BE2C (cell line): Measurements from ENCODE around the gene SDHA.

Experiments
- DNase-seq: peaks from one replicate; pipeline ENCODE4 v3.0.0-alpha.2; 2020
- H3K27me3 ChIP-seq: fragments of 250-450 bp; sonication (Bioruptor Pico); 2 replicates; pipeline ENCODE4 v1.5.1; 2020; ENCODE audit warnings: mild to moderate bottlenecking
- H3K36me3 ChIP-seq: fragments of 250-450 bp; sonication (Bioruptor Pico); 2 replicates; pipeline ENCODE4 v1.5.1; 2020; ENCODE audit warnings: mild to moderate bottlenecking
- H3K4me1 ChIP-seq: fragments of 250-450 bp; sonication (Bioruptor Pico); 2 replicates; pipeline ENCODE4 v1.5.1; 2020
- H3K4me3 ChIP-seq: 2 replicates; pipeline ENCODE4 v1.5.1; 2011; ENCODE audit warnings: low read depth, low read length
- H3K9me3 ChIP-seq: fragments of 250-450 bp; sonication (Bioruptor Pico); 2 replicates; pipeline ENCODE4 v1.5.1; 2020
- CTCF ChIP-seq: IDR thresholded peaks from 2 replicates; pipeline ENCODE4 v1.5.1; 2012; ENCODE audit warnings: mild to moderate bottlenecking, low read depth, low read length

The SDHA gene

DNA sequence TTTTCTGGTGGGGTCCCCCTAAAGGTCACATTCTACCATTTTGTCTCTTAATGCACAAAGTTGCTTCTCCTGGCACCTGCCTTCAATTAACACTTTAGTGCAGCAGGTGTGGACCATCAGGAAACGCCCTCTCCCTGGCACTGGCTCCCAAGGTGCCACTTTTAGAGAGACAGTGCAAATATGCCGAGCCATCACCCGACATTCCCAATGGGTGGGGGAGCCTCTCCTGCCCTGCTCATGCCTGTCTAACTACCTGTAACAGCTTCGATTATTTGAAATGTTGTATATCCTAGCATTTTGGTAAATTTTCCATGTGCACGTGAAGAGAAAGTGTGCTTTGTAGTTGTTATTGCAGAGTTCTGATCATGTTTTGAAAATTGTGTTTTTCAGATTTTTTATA is 40.0 kb upstream of the SDHA start:
- H3K9me3 ChIP-seq, result no peaks in the 10 kb centered on the region
- no peak for TF ChIP-seq CTCF
- H3K4me1 ChIP-seq, result no peaks in the 10 kb centered on the region
- DNase-seq, result no peak
- peaks cover 10% of the 10 kb centered on the region for H3K27me3 ChIP-seq
- no peak overlapping the region for H3K4me3 ChIP-seq
- H3K36me3 ChIP-seq, result no peaks in the 10 kb centered on the region

DNA sequence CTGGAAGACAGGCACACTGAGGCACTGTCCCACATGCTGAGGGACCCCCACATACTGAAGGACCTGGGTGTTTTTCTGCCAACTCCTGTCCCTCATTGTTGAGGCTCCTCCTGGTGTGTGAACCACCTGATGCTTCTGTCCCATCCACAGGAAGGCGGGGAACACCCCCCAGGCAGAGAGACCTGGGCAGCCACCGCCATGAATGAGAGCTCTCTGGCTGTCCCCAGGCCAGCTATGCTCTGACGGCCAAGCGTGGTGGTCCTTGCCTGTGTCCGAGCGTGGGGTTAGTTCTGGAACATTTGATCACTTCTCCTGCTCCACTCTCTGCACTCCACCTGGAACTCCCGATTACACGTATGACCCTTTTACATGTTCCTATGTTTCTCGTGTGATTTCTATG is 38.7 kb upstream of the SDHA start:
- TF ChIP-seq CTCF, result no peak
- no peak overlapping the region for H3K4me3 ChIP-seq
- H3K9me3 ChIP-seq, result no peaks in the 10 kb centered on the region
- no peaks in the 10 kb centered on the region for H3K4me1 ChIP-seq
- H3K27me3 ChIP-seq, result peaks cover 9% of the 10 kb centered on the region
- DNase-seq, result no peak
- H3K36me3 ChIP-seq, result no peaks in the 10 kb centered on the region

GRCh38 chr5:180286-180918 is 37.7 kb upstream of the SDHA start:
- Histone ChIP-seq H3K4me1 (no peaks in the 10 kb centered on the region), H3K36me3 (no peaks in the 10 kb centered on the region), H3K4me3 (no peak overlapping the region), H3K9me3 (no peaks in the 10 kb centered on the region), H3K27me3 (no peaks in the 10 kb centered on the region; the same call in 1 of the 2 replicates)
- no peak for TF ChIP-seq CTCF
- no peak for DNase-seq

- Histone ChIP-seq H3K27me3 (no peaks in the 10 kb centered on the region; the same call in 1 of the 2 replicates), H3K4me1 (no peaks in the 10 kb centered on the region), H3K9me3 (no peaks in the 10 kb centered on the region), H3K4me3 (no peak overlapping the region), H3K36me3 (no peaks in the 10 kb centered on the region)
- TF ChIP-seq CTCF, result no peak
- no peak for DNase-seq
Observed at GRCh38 chr5:181160-181559, 37.0 kb upstream of the SDHA start.

DNA sequence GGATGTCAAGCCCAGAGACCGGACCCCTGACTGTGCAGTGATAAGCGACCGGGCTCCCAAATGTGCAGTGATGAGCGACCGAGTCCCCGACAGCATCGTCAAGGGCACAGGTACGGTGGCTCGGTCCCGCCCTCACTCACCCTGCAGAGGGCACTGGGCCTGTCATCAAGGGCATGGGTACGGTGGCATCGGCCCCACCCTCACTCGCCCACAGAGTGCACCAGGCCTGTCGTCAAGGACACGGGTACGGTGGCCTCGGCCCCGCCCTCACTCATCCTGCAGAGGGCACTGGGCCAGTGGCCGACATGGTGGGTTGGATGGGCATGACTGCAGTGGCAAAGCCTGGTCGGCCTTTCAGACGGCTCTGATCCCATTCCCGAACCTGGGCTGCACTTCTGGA is 36.6 kb upstream of the SDHA start:
- H3K9me3 ChIP-seq, result no peaks in the 10 kb centered on the region
- no peak for TF ChIP-seq CTCF
- H3K4me3 ChIP-seq, result no peak overlapping the region
- H3K4me1 ChIP-seq, result no peaks in the 10 kb centered on the region
- H3K36me3 ChIP-seq, result no peaks in the 10 kb centered on the region
- DNase-seq, result no peak
- no peaks in the 10 kb centered on the region; the same call in 1 of the 2 replicates for H3K27me3 ChIP-seq

DNA sequence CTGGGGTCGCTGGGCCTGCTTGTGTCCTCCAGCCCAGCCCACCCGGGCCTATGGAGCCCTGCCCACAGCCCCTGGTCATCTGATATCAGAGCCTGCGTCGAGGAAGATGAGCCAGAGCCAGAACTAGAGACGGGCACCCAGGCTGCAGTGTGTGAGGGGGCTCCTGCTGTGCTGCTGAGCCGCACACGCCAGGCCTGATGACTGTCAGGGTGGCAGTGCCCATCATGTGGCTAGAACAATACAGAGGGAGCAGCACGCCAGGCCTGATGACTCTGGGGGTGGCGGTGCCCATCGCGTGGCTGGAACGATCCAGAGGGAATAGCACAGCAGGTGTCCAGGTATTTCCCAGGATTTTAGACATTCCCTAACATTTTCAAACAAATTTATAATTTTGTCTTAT is 36.0 kb upstream of the SDHA start:
- H3K9me3 ChIP-seq, result no peaks in the 10 kb centered on the region
- TF ChIP-seq CTCF, result no peak
- H3K4me1 ChIP-seq, result no peaks in the 10 kb centered on the region

More for the DNA sequence above, 36.0 kb upstream of the SDHA start:
- Histone ChIP-seq H3K27me3 (no peaks in the 10 kb centered on the region; the same call in 1 of the 2 replicates), H3K4me3 (no peak overlapping the region), H3K36me3 (no peaks in the 10 kb centered on the region)
- DNase-seq, result no peak
